GM12801 (cell line): ENCODE results near the gene TRANK1.

ENCODE experiments used
- CTCF ChIP-seq: IDR thresholded peaks from one replicate; pipeline ENCODE4 v1.5.1; 2011; ENCODE audit warnings: control low read depth; ENCODE audit not compliant: insufficient read length; ENCODE audit errors: extremely low read depth

TRANK1 gene

DNA sequence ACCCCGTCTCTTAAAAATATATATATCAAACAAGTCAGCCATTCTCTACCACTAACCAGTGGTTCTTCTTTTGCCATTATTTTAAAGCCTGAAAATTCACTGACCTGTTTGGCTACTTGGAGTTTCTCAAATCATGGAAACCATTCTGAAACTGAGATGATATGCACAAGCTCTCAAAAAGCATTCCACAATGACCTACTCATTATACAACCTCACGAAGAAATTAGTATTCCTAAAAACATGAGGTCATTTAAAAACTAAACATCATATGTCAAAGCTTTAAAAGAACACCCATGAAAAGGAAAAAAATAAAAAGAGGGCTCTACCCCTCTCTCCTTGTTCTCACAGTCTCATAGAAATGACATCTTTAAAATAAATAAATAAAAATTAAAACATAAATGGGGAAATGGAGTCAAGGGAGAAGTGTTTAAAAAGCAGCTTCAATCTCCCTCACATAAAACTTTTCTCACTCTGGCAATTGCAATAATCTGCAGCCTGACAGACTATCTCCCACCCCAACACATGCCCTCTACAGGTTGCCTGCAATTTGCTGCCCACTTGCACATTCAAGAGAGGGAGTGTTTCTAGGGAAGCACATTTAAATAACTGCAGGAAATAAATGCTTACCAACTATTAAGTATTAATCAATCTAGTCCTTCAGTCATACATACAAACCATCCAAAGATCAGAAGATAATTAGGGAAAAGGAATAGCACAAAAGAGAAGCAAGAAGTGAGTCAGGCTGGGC, 73.3 kb downstream of the TRANK1 start:
- TF ChIP-seq CTCF: no peak

DNA sequence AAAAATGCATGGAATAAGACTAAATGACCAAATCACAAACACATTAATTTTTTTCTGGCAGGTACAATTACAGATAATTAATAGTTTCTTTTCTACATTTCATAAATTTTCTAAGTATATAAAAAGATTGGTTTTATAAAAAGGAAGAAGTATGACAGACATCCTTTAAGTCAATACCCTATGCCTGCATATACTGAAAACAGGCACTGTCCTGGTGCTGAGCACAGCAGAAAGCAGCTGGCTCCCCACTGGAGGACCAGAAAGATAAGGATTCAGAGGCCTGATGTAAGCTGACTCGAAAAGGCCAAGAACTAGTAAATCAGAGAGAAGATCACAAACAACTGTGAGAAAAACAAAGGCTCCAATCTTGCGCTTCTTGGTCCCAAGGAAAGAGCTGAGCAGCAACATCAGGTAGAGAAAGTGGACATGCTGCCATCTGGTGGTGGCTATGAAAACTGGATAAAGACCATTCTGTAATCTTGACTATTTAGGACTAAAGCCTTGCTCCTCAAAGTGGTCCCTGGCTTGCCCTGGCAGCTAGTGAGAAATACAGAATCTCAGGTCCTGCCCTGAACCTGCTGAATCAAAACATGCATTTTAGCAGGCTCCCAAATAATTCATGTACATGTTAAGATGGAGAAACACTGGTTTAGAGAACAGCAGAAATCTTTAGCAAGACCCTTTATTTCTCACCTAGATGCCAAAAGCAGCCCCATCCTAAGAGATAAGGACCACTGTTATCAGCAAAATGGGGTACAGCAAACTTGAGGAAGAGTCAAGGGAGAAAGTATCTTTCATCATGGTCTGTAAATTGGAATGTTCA, 76.0 kb downstream of the TRANK1 start:
- no peak for TF ChIP-seq CTCF

- no peak for TF ChIP-seq CTCF
Observed at GRCh38 chr3:36867810-36868209, 77.0 kb downstream of the TRANK1 start.

DNA sequence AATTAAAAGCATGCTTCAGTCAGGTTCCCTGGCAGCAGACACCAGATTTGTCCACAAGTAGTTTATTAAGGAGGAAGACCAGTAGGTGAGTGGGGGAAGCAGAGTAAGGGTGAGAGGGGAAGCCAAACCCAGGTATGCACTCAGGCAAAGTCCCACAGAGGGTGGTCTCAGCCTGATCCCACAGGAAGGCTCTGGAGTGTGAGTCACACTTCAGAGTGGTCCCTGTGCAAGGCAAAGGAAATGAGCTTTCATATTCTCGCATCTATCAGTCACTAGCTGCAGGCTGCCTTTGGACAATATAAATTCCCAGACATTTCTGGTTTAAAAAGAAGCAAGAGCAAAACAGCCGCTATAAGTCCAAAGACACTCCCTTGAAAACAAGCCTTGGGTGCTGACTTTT, 78.5 kb downstream of the TRANK1 start:
- no peak for TF ChIP-seq CTCF

GRCh38 chr3:36864180-36865053, 80.4 kb downstream of the TRANK1 start:
- no peak for TF ChIP-seq CTCF

DNA sequence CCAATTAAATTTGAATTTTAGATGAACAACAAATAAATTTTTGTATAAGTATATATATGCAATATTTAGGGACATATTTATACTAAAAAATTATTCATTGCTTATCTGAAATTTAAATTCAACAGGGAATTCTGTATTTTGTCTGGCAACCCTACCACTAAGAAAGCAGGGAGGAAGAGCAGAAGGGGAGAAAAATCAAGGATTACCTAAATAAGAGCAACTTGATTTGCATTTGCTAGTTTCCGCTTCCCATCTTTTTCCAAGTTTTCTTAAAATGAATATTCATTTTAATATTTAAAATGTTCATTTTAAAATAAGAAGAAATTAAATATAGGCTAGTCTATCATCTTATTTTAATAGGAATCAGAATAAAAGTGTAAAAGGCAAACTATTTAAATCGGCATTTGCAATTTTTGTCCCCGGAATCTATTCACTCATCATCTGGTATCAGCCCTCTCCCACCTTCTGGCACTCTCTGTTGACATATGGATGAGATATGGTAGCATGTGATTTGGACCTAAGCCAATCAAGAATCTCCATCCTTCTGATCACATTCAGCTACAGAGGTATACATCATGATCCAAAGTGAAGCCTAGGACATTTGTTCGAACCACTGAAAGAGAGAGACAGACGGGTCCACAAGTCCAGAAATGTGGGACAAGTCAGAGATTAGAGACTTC, 82.6 kb downstream of the TRANK1 start:
- TF ChIP-seq CTCF: no peak
